Epidermal melanocyte (primary cell): ENCODE results near the gene CD300A.

Experiments
- DNase-seq: peaks from one replicate; pipeline ENCODE4 v3.0.0; 2011; ENCODE audit warnings: low spot score; ENCODE audit not compliant: insufficient read length

Gene CD300A

GRCh38 chr17:74454197-74455024 is 12.0 kb upstream of the CD300A start:
- no peak for DNase-seq

- DNase-seq = no peak
Observed at GRCh38 chr17:74455025-74455545, 11.3 kb upstream of the CD300A start.

GRCh38 chr17:74455821-74456220 is 10.6 kb upstream of the CD300A start:
- DNase-seq = no peak

GRCh38 chr17:74457146-74457819 is 9.2 kb upstream of the CD300A start:
- DNase-seq = peak; percentile 71

- no peak for DNase-seq
Observed at GRCh38 chr17:74457820-74458166, 8.6 kb upstream of the CD300A start.

GRCh38 chr17:74458835-74459234 is 7.6 kb upstream of the CD300A start:
- DNase-seq = no peak

- DNase-seq = no peak
Observed at GRCh38 chr17:74459622-74460021, 6.8 kb upstream of the CD300A start.

GRCh38 chr17:74460241-74460640 is 6.2 kb upstream of the CD300A start:
- no peak for DNase-seq

GRCh38 chr17:74460996-74461395 is 5.4 kb upstream of the CD300A start:
- no peak for DNase-seq

- no peak for DNase-seq
Observed at GRCh38 chr17:74461611-74462010, 4.8 kb upstream of the CD300A start.

- no peak for DNase-seq
Observed at GRCh38 chr17:74464730-74465377, 1.6 kb upstream of the CD300A start.

- no peak for DNase-seq
Observed at GRCh38 chr17:74465378-74466110, 890 bp upstream of the CD300A start.

- DNase-seq = no peak
Observed at GRCh38 chr17:74466828-74467184, 372 bp downstream of the CD300A start.

- DNase-seq = no peak
Observed at GRCh38 chr17:74467221-74467951, 952 bp downstream of the CD300A start.

- DNase-seq = no peak
Observed at GRCh38 chr17:74471341-74471740, 4.9 kb downstream of the CD300A start.

GRCh38 chr17:74472890-74473289 is 6.5 kb downstream of the CD300A start:
- DNase-seq = no peak

- DNase-seq = no peak
Observed at GRCh38 chr17:74473294-74473693, 6.9 kb downstream of the CD300A start.

- DNase-seq = no peak
Observed at GRCh38 chr17:74474043-74474792, 7.8 kb downstream of the CD300A start.

GRCh38 chr17:74475189-74475588 is 8.8 kb downstream of the CD300A start:
- no peak for DNase-seq

- no peak for DNase-seq
Observed at GRCh38 chr17:74477411-74477810, 11.0 kb downstream of the CD300A start.
